HepG2 (cell line): ENCODE measurements around the gene MINAR2. TPM values are rescaled to one million over a fixed set of nuclear protein-coding genes. Genes with fewer than 3 reads are reported as not detected.

Experiments used
- ATAC-seq: fragments of 200-7000 bp; cut with Tn5 transposase; 3 replicates; pipeline ENCODE4 v1.9.1; 2020; ENCODE audit warnings: mild to moderate bottlenecking, moderate library complexity
- BruUV-seq: library from RNA; stranded (reverse); fragments of 400-500 nt; replicated peaks from 2 replicates; lab custom pipeline; 2021; lab: Mats Ljungman, UMichigan
- CTCF ChIA-PET: fragments of 300-600 bp; formaldehyde crosslinking; extraction: SDS; loops from one replicate; lab custom pipeline; 2021; ENCODE audit warnings: low total read pairs, inconsistent platforms, low intra/inter-chr PET ratio; lab: Yijun Ruan, JAX
- POLR2A ChIA-PET: fragments of 350-600 bp; sonication (Branson Sonifier 250); formaldehyde crosslinking; loops from one replicate; lab custom pipeline; 2020; ENCODE audit warnings: antibody characterized with exemption, inconsistent platforms; lab: Yijun Ruan, JAX
- DNase-seq: peaks from one replicate; pipeline ENCODE4 v3.0.0-alpha.2; 2015; ENCODE audit warnings: low spot score
- FAIRE-seq: peaks from 3 replicates; lab custom pipeline; 2011; peaks lifted over from hg19 to GRCh38; lab: Jason Lieb, UNC
- H2AFZ ChIP-seq: one replicate; pipeline ENCODE4 v1.6.1; 2011; ENCODE audit warnings: low read length, inconsistent platforms
- H3K27ac ChIP-seq: fragments of 300-600 bp; 3 replicates; pipeline ENCODE4 v1.8.0; 2011; ENCODE audit warnings: mixed run types, mild to moderate bottlenecking, mixed read lengths, low read length, inconsistent platforms; ENCODE audit not compliant: insufficient read depth; ENCODE audit errors: extremely low read length
- H3K27me3 ChIP-seq, 2 experiments: fragments of 200-600 bp in 1 of 2; 2 replicates in 1 of 2; 3 replicates in 1 of 2; pipeline versions ENCODE4 v1.6.0 to v1.8.0; 2011; ENCODE audit warnings: low read length in 2 of 2, mild to moderate bottlenecking in 2 of 2, moderate library complexity in 2 of 2, inconsistent platforms in 1 of 2; ENCODE audit not compliant: insufficient read depth in 2 of 2, control insufficient read depth in 1 of 2
- H3K36me3 ChIP-seq, 2 experiments: fragments of 200-600 bp in 1 of 2; replicated peaks in 1 of 2; 2 replicates in 1 of 2; 3 replicates in 1 of 2; pipeline versions ENCODE4 v1.5.1 to v1.8.0; 2011; ENCODE audit warnings: low read length in 2 of 2, inconsistent platforms in 1 of 2; ENCODE audit not compliant: insufficient read depth in 2 of 2, control insufficient read depth in 1 of 2
- H3K4me1 ChIP-seq: 2 replicates; pipeline ENCODE4 v1.5.1; 2012; ENCODE audit warnings: low read length, inconsistent platforms; ENCODE audit not compliant: insufficient read depth
- H3K4me2 ChIP-seq: 2 replicates; pipeline ENCODE4 v1.6.0; 2011; ENCODE audit warnings: low read depth, low read length, inconsistent platforms
- H3K4me3 ChIP-seq, 3 experiments: fragments of 200-600 bp in 1 of 3; sonication (generic), shearing (Covaris generic) in 1 of 3; replicated peaks in 1 of 3; 2 replicates each; pipeline ENCODE4 v1.5.1; 2011 to 2016; ENCODE audit warnings: low read length in 3 of 3, inconsistent platforms in 2 of 3, low read depth in 2 of 3, mild to moderate bottlenecking in 2 of 3, control low read depth in 1 of 3, mixed read lengths in 1 of 3; ENCODE audit not compliant: insufficient read depth in 1 of 3
- H3K79me2 ChIP-seq: one replicate; pipeline ENCODE4 v1.6.1; 2011; ENCODE audit warnings: low read length, inconsistent platforms; ENCODE audit not compliant: insufficient read depth
- H3K9ac ChIP-seq: 2 replicates; pipeline ENCODE4 v1.6.0; 2011; ENCODE audit warnings: mild to moderate bottlenecking, low read depth, low read length, inconsistent platforms; ENCODE audit not compliant: insufficient read depth
- H3K9me3 ChIP-seq: 2 replicates; pipeline ENCODE4 v1.5.1; 2012; ENCODE audit warnings: mild to moderate bottlenecking, low read length
- H4K20me1 ChIP-seq: 2 replicates; pipeline ENCODE4 v1.6.0; 2011; ENCODE audit warnings: inconsistent platforms, mild to moderate bottlenecking, low read length, moderate library complexity; ENCODE audit not compliant: insufficient read depth
- GABPA ChIP-seq, 2 experiments: IDR thresholded peaks; 2 replicates each; pipeline ENCODE4 v1.6.1; 2011 to 2016; ENCODE audit warnings: low read depth in 2 of 2, low read length in 1 of 2, missing biosample characterization in 1 of 2, missing genetic modification characterization in 1 of 2
- GLMP ChIP-seq: sonication (generic); formaldehyde crosslinking; IDR thresholded peaks from 2 replicates; pipeline ENCODE4 v1.9.0; 2021; ENCODE audit warnings: missing genetic modification reagents, mild to moderate bottlenecking, borderline replicate concordance
- HOXA7 ChIP-seq: sonication (generic); formaldehyde crosslinking; IDR thresholded peaks from 2 replicates; pipeline ENCODE4 v1.8.1; 2022; ENCODE audit warnings: mild to moderate bottlenecking, missing genetic modification reagents, moderate library complexity
- MED8 ChIP-seq: sonication (generic); formaldehyde crosslinking; IDR thresholded peaks from 2 replicates; pipeline ENCODE4 v1.8.1; 2023; ENCODE audit warnings: mild to moderate bottlenecking, missing genetic modification reagents; ENCODE audit not compliant: insufficient replicate concordance
- MTF2 ChIP-seq: sonication (generic); formaldehyde crosslinking; IDR thresholded peaks from 2 replicates; pipeline ENCODE4 v1.5.0; 2020; ENCODE audit warnings: missing genetic modification reagents, borderline replicate concordance
- NFYB ChIP-seq: sonication (generic); formaldehyde crosslinking; IDR thresholded peaks from 2 replicates; pipeline ENCODE4 v1.4.0; 2020; ENCODE audit warnings: missing genetic modification reagents
- NR1H2 ChIP-seq: sonication (generic); formaldehyde crosslinking; IDR thresholded peaks from 2 replicates; pipeline ENCODE4 v1.8.1; 2022; ENCODE audit warnings: low read depth, missing genetic modification reagents, borderline replicate concordance
- RFX1 ChIP-seq: fragments of 450-650 bp; IDR thresholded peaks from 2 replicates; pipeline ENCODE4 v1.6.1; 2017
- TAF15 ChIP-seq: fragments of 200-400 bp; formaldehyde crosslinking; IDR thresholded peaks from one replicate; pipeline ENCODE4 v1.6.1; 2018; ENCODE audit warnings: mild to moderate bottlenecking, low read depth, low read length; ENCODE audit not compliant: poor library complexity, severe bottlenecking
- THRA ChIP-seq: sonication (generic); formaldehyde crosslinking; IDR thresholded peaks from 2 replicates; pipeline ENCODE4 v1.4.0; 2020; ENCODE audit warnings: missing genetic modification reagents, borderline replicate concordance
- YEATS4 ChIP-seq: sonication (generic); formaldehyde crosslinking; IDR thresholded peaks from 2 replicates; pipeline ENCODE4 v1.4.0; 2020; ENCODE audit warnings: missing genetic modification reagents, borderline replicate concordance
- ZBTB39 ChIP-seq: sonication (generic); formaldehyde crosslinking; IDR thresholded peaks from 2 replicates; pipeline ENCODE4 v1.5.0; 2020; ENCODE audit warnings: missing genetic modification reagents
- ZNF160 ChIP-seq: sonication (generic); formaldehyde crosslinking; IDR thresholded peaks from 2 replicates; pipeline ENCODE4 v1.8.0; 2022; ENCODE audit warnings: mild to moderate bottlenecking, inconsistent platforms, missing genetic modification reagents
- ZNF234 ChIP-seq: sonication (generic); formaldehyde crosslinking; conservative IDR thresholded peaks from 2 replicates; pipeline ENCODE4 v1.5.1; 2020; ENCODE audit warnings: mild to moderate bottlenecking, missing genetic modification reagents
- ZNF691 ChIP-seq: sonication (generic); formaldehyde crosslinking; IDR thresholded peaks from 2 replicates; pipeline ENCODE4 v1.4.0; 2020; ENCODE audit warnings: missing genetic modification reagents, low read depth, mild to moderate bottlenecking, borderline replicate concordance
- ZNF724P ChIP-seq: sonication (generic); formaldehyde crosslinking; IDR thresholded peaks from 2 replicates; pipeline ENCODE4 v1.8.0; 2022; ENCODE audit warnings: missing genetic modification reagents, borderline replicate concordance
- ZNF891 ChIP-seq: sonication (generic); formaldehyde crosslinking; IDR thresholded peaks from 2 replicates; pipeline ENCODE4 v1.5.0; 2020; ENCODE audit warnings: mild to moderate bottlenecking, missing genetic modification reagents
- WGBS: methylation state at CpG from one replicate; pipeline ENCODE4 v1.1.6; 2017; ENCODE audit warnings: low lambda C conversion rate; 5-methylcytosine and 5-hydroxymethylcytosine counted together
- in situ Hi-C: cut with HindIII; loops from 2 replicates; pipeline ENCODE4 v1.10.0; 2017; ENCODE audit warnings: low pct_unique_long_range_greater_than_20kb; ENCODE audit not compliant: extremely low pct_ligation_motif_present
- intact Hi-C: fragments of 100-400 bp; cut with micrococcal nuclease; formaldehyde crosslinking; loops from one replicate; pipeline ENCODE4 v1.10.0; 2022; ENCODE audit not compliant: unreplicated experiment
- polyA plus RNA-seq, 8 experiments: library from polyadenylated mRNA; depleted of rRNA in 3 of 8; stranded (reverse) in 7 of 8; unstranded in 1 of 8; fragments of >200 nt; fragmentation: Illumina TruSeq in 4 of 8; extraction: Trizol in 4 of 8; gene quantifications; 2 replicates each; pipeline versions ENCODE4 v1.2.1 to v1.2.3, GENCODE V29; 2011 to 2016; ENCODE audit warnings: low read depth in 4 of 8, missing spikeins in 1 of 8, mixed read lengths in 1 of 8; ENCODE audit not compliant: insufficient read depth in 1 of 8
- total RNA-seq, 5 experiments: library from RNA; depleted of rRNA; stranded (reverse); fragments of >200 nt; fragmentation: Illumina TruSeq; extraction: Trizol; gene quantifications; 2 replicates each; pipeline ENCODE4 v1.2.3, GENCODE V29; 2016; ENCODE audit warnings: low read depth in 1 of 5

The MINAR2 gene
- total and polyA plus RNA-seq, 2 of the 13 experiments (the other 11 are each of a cell fraction or from before 2014, with no cell fraction given): not detected

GRCh38 chr5:129724647-129725046 is 23.2 kb upstream of the MINAR2 start (continued):
- TF ChIP-seq ZNF234 (CRISPR knock-in tag): no peak

- Histone ChIP-seq H3K79me2 (no peaks in the 10 kb centered on the region), H3K4me2 (no peak overlapping the region), H3K36me3 (no peaks in the 10 kb centered on the region), H3K9ac (no peak overlapping the region), H3K4me3 (no peak overlapping the region), H2AFZ (no peak overlapping the region), H3K9me3 (no peaks in the 10 kb centered on the region), H3K27me3 (no peaks in the 10 kb centered on the region), H4K20me1 (no peaks in the 10 kb centered on the region), H3K4me1 (no peaks in the 10 kb centered on the region), H3K27ac (no peak overlapping the region)
- in situ Hi-C loops: no loop called here
- FAIRE-seq (no peak), DNase-seq (no peak), ATAC-seq (no peak)
- WGBS: 2% methylated on average over 2 of the region's 2 CpGs
- no TSS peak for BruUV-seq
- intact Hi-C loops: no loop called here
- POLR2A ChIA-PET: no interaction called here
- CTCF ChIA-PET: no interaction called here
- TF ChIP-seq RFX1 (no peak), HOXA7 (CRISPR knock-in tag) (no peak), ZNF160 (CRISPR knock-in tag) (no peak), YEATS4 (CRISPR knock-in tag) (no peak), GABPA (IDR thresholded peaks at IDR 0.05; ENCODE audit: low read depth, low read length) (no peak), GABPA (CRISPR knock-in tag; IDR thresholded peaks at IDR 0.05; ENCODE audit: low read depth) (no peak), THRA (CRISPR knock-in tag) (no peak), TAF15 (no peak), GLMP (CRISPR knock-in tag) (no peak), NR1H2 (CRISPR knock-in tag) (no peak), ZNF724P (no peak), MED8 (CRISPR knock-in tag) (no peak), NFYB (CRISPR knock-in tag) (no peak), ZBTB39 (CRISPR knock-in tag) (no peak), ZNF891 (CRISPR knock-in tag) (no peak), MTF2 (no peak), ZNF691 (CRISPR knock-in tag) (no peak)
These were observed 8.1 kb upstream of the MINAR2 start for GRCh38 chr5:129739773-129740172.
